ENCODE measurements around the gene TSSK3.
"Not testable (repeated sequence)": the region's sequence is repeated elsewhere in the genome, so short reads cannot be mapped to it uniquely, and the experiment has no call there.

The TSSK3 gene

GRCh38 chr1:32365445-32365844, 3.1 kb downstream of the TSSK3 start:
- DNase-seq, result no peak

DNA sequence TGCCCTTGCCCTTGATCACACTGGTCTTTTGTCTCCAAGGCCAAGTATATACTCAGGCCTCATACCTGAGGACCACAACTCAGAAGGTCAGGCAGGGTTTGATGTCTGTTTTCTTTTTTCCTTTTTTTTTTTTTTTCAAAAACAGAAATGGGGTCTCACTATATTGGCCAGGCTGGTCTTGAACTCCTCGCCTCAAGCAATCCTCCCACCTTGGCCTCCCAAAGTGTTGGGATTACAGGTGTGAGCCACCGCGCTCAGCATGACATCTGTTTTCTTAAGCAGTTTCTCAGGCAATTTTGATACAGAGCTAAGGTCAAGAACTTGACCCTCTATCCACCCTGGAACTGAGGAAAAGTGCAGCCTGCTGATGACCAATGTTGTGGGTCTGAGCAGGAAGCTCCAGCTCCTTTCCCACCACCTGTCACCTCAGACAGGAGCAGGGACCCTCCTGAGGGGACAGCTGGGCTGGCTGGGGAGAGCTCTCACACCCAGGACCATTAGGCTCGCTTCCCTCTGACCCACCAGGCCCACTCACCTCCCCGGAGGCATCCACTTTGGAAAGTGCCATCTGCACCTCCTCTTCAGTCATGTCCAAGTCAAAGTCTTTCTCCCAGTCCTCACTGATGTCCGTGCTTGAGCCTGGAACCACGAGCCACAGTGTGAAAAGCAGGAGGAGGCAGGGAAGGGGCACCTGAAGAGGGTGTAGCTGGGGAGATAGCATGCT, 5.7 kb downstream of the TSSK3 start:
- DNase-seq, result no peak

GRCh38 chr1:32372149-32372756, 9.9 kb downstream of the TSSK3 start:
- DNase-seq, result no peak

GRCh38 chr1:32373996-32374592, 11.8 kb downstream of the TSSK3 start:
- no peak for DNase-seq

DNA sequence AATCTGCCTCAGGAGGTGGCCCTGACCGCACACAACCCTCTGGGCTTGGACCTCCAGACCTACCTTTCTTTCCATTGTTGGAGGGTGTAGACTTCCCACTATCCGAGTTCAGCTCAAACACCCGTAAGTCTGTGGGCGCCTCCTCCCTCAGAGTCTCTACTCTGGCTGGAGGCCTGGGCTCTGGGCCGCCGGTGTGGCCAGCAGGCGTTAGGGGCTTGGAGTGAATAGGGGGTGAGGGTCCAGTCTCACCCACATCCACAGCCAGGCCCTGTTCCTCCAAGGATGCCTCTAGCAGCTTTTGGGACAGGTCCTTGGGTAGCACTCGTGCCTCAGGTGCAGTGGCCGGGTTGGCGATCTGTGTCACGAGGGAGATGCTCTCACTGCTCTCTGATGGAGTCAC, 13.9 kb downstream of the TSSK3 start:
- no peak for DNase-seq

DNA sequence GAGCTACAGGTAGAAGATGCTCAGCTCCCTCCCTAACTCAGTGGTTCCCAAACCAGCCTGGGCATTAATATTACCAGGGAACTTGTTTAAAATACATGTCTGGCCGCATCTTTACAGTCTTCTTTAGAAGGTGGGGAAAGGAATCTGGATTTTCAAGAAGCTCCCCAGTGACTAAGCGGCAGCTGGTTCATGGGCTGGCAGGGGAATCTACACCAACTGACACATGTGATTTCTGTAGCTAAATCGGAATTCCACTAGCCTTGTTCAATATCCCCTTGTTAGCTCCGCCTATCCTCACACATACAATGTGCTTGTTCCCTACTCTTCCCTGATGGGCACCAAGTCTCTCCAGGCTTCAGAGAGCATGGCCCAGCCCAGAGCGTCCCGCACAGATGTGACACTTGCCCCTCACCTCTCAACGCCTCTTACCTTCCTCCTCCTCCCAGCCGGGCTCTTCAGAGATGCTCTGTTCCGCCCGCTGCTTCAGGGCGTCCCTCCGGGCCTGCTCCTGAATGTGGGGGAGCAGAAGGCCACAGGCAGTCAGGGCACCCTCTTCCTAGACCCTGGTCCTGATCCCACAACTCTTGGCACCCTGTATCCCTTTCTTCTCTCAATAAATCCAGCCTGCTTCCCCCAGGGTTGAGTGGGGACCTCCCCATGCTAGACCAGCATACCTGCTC, 15.3 kb downstream of the TSSK3 start:
- DNase-seq, result no peak

- DNase-seq, result no peak
Measured at GRCh38 chr1:32380057-32380456, 17.7 kb downstream of the TSSK3 start.

- DNase-seq, result no peak
Measured at GRCh38 chr1:32386676-32387392, 24.5 kb downstream of the TSSK3 start.

DNA sequence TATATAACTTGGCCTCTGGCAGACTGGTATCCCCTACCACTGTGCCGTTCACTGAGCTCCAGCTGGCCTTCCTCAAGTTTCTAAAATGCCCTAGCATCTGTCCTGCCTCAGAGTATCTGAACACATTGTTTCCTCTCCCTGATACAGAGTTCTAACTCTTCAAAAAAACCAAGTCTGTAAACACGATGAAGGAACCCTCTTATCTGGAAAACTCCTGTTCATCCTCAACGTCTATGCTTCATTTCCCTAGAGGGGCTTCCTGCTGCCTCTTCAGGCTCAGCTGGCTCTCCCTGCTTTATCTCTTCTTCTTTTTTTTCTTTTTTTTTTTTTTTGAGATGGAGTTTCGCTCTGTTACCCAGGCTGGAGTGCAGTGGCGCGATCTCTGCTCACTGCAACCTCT, 26.3 kb downstream of the TSSK3 start:
- no peak for DNase-seq

- DNase-seq, result no peak
Measured at GRCh38 chr1:32390904-32391870, 28.8 kb downstream of the TSSK3 start.

GRCh38 chr1:32392325-32392724, 30.0 kb downstream of the TSSK3 start:
- no peak for DNase-seq

DNA sequence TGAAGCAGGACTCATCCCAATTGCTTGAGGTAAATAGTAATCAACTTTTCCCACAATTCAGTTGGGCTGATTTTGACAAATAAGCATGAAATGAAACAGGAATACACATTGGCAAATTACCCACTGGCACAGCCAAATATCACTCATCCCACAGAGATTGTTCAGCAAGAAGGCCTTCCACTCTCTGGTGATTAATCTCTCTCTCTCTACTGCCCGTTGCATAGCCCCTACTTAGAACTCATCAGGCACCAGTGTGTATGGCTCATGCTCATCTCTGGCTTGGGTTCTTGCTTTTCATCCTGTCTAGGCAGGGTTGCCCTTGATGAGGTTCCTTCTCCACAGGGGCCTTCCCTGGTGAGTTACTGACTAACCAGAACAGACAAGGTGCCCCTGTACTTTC, 30.8 kb downstream of the TSSK3 start:
- DNase-seq, result no peak

GRCh38 chr1:32393832-32394140, 31.4 kb downstream of the TSSK3 start:
- peak in 1 of 2 experiments; percentile 40 for DNase-seq

DNA sequence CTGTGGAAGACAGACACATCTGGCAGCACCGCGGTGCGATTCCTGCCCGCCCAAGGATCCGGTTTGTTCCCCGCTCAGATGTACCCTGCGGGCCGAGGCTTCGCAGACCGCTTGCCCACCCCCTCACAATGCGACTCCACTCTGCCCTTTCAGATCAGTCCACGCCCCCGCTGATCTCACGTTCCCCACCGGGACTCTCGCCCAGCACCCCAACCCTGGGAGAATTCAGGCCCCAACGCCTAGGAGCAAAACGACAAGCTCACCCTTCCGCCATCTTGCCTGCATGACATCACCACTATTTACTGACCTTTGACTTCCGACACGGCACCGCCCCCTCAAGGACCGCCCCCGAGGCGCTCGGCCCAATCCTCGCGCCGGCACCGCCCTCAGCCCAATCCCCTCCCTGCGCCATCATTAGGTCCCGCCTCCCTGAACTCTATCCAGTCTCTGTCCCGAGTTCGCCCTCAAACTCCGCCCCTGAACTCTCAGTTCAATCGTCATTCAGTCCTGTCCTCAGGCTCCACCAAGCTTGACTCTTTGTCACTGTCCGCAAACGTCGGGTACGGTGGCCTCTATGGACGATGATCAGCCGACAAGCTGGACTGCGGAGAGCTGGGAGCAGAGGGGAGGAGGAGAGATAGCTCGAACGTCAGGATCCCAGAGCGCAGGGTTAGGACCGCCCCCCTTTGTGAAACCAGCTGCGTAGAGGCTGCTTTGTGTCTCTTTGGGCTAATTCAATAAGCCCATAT, 32.0 kb downstream of the TSSK3 start, which contains the start of gene BSDC1:
Gene BSDC1, minus strand, starts transcription at position 301 of the 749 bp plus-strand sequence. Its CDS starts 27 bp downstream, at position 274.
- peak; percentile 100 for DNase-seq

GRCh38 chr1:32394890-32395432, 32.6 kb downstream of the TSSK3 start:
- DNase-seq, result peak; percentile 45 to 59

DNA sequence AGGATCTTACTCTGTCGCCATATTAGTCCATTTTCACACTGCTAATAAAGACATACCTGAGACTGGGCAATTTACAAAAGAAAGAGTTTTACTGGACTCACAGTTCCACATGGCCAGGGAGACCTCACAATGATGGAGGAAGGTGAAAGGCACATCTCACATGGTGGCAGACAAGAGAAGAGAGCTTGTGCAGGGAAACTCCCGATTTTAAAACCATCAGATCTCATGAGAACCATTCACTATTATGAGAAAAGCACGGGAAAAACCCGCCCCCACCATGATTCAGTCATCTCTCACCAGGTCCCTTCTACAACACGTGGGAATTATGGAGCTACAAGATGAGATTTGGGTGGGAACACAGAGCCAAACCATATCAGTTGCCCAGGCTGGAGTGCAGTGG, 34.2 kb downstream of the TSSK3 start:
- not testable (repeated sequence) for DNase-seq

GRCh38 chr1:32398401-32398800, 36.1 kb downstream of the TSSK3 start:
- no peak for DNase-seq

- DNase-seq, result no peak
Measured at GRCh38 chr1:32399843-32400242, 37.5 kb downstream of the TSSK3 start.

- peak; percentile 84 to 89 for DNase-seq
Measured at GRCh38 chr1:32400876-32401631, 38.7 kb downstream of the TSSK3 start.

GRCh38 chr1:32404946-32405345, 42.6 kb downstream of the TSSK3 start:
- no peak for DNase-seq

Measured in SHP77 (cell line).